H1 (cell line): ENCODE results near the gene RASSF5. TPM values are rescaled to one million over a fixed set of nuclear protein-coding genes. Genes with fewer than 3 reads are reported as not detected.

Experiments used
- CEBPB ChIP-seq: IDR thresholded peaks from 2 replicates; pipeline ENCODE4 v1.6.1; 2012; ENCODE audit warnings: low read depth, low read length
- polyA plus RNA-seq, 7 experiments: library from polyadenylated mRNA; depleted of rRNA in 3 of 7; stranded (reverse) in 5 of 7; unstranded in 2 of 7; fragments of >200 nt in 5 of 7; fragments of 200-250 nt in 2 of 7; gene quantifications; 1 replicate in 5 of 7; 2 replicates in 1 of 7; 4 replicates in 1 of 7; pipeline versions ENCODE4 v1.2.1 to v1.2.3, GENCODE V29; 2011 to 2013; ENCODE audit warnings: missing spikeins in 2 of 7, mixed read lengths in 2 of 7
- total RNA-seq: library from RNA; stranded (reverse); fragmentation: NEBNext Ultra II Directional; extraction: Animal tissue kit (Norgen Biotek cat#: 25700); gene quantifications from 2 replicates; pipeline ENCODE4 v1.2.1, GENCODE V29; 2021

The RASSF5 gene
- total and polyA plus RNA-seq, 2 of the 8 experiments (the other 6 are each of a cell fraction or from before 2014, with no cell fraction given) = 0.82 to 1.8 TPM

GRCh38 chr1:206633708-206634121 is 126.4 kb downstream of the RASSF5 start (continued):
- no peak for TF ChIP-seq CEBPB
